Panc1 (cell line): ENCODE measurements around the gene SLC49A3. TPM values are rescaled to one million over a fixed set of nuclear protein-coding genes. Genes with fewer than 3 reads are reported as not detected.

ENCODE experiments used
- ATAC-seq: fragments of 200-7000 bp; cut with Tn5 transposase; 2 replicates; pipeline ENCODE4 v1.9.1; 2020; ENCODE audit warnings: mild to moderate bottlenecking, moderate library complexity
- BruUV-seq: library from RNA; stranded (reverse); fragments of 400-500 nt; replicated peaks from 2 replicates; lab custom pipeline; 2021; lab: Mats Ljungman, UMichigan
- CTCF ChIA-PET: fragments of 300-600 bp; sonication (Branson Sonifier 250); formaldehyde crosslinking; loops from one replicate; lab custom pipeline; 2022; ENCODE audit warnings: antibody characterized with exemption; lab: Charles Lee
- POLR2A ChIA-PET: fragments of 300-600 bp; sonication (Branson Sonifier 250); formaldehyde crosslinking; loops from one replicate; lab custom pipeline; 2022; ENCODE audit warnings: antibody characterized with exemption; lab: Charles Lee
- DNase-seq: peaks from one replicate; pipeline ENCODE4 v3.0.0-alpha.2; 2010; ENCODE audit warnings: low read depth, low spot score
- H3K27ac ChIP-seq: 2 replicates; pipeline ENCODE4 v1.5.1; 2011; ENCODE audit warnings: mild to moderate bottlenecking, low read length, inconsistent platforms
- H3K27me3 ChIP-seq: fragments of 200-500 bp; sonication (Bioruptor generic); 2 replicates; pipeline ENCODE4 v1.6.0; 2014; ENCODE audit warnings: low read length, inconsistent platforms; ENCODE audit not compliant: control insufficient read depth, insufficient read depth
- H3K36me3 ChIP-seq: fragments of 200-500 bp; sonication (Bioruptor generic); 2 replicates; pipeline ENCODE4 v1.5.1; 2014; ENCODE audit warnings: inconsistent platforms, mild to moderate bottlenecking, low read length, moderate library complexity; ENCODE audit not compliant: control insufficient read depth, insufficient read depth
- H3K4me1 ChIP-seq: 2 replicates; pipeline ENCODE4 v1.5.1; 2011; ENCODE audit warnings: inconsistent platforms, mild to moderate bottlenecking, low read length, moderate library complexity; ENCODE audit not compliant: control insufficient read depth, insufficient read depth
- H3K4me3 ChIP-seq, 2 experiments: 2 replicates each; pipeline ENCODE4 v1.5.1; 2011 to 2012; ENCODE audit warnings: low read depth in 2 of 2, low read length in 2 of 2, mild to moderate bottlenecking in 2 of 2, inconsistent platforms in 1 of 2, moderate library complexity in 1 of 2
- H3K9me3 ChIP-seq: fragments of 200-500 bp; sonication (Bioruptor generic); 2 replicates; pipeline ENCODE4 v1.5.1; 2014; ENCODE audit warnings: low read depth, mild to moderate bottlenecking, inconsistent platforms, low read length, moderate library complexity; ENCODE audit not compliant: control insufficient read depth, insufficient read depth
- POLR2AphosphoS5 ChIP-seq: IDR thresholded peaks from 2 replicates; pipeline ENCODE4 v1.6.1; 2012; ENCODE audit warnings: mild to moderate bottlenecking, low read depth, low read length, moderate library complexity
- REST ChIP-seq, 2 experiments: IDR thresholded peaks; 2 replicates each; pipeline ENCODE4 v1.6.1; 2011 to 2012; ENCODE audit warnings: low read depth in 2 of 2, control low read depth in 1 of 2, low read length in 1 of 2, mild to moderate bottlenecking in 1 of 2, moderate library complexity in 1 of 2; ENCODE audit not compliant: insufficient read depth in 1 of 2
- SIN3A ChIP-seq: IDR thresholded peaks from 2 replicates; pipeline ENCODE4 v1.6.1; 2012; ENCODE audit warnings: low read depth, mild to moderate bottlenecking, low read length, moderate library complexity, borderline replicate concordance; ENCODE audit not compliant: insufficient read depth
- TCF7L2 ChIP-seq: IDR thresholded peaks from 2 replicates; pipeline ENCODE4 v1.6.1; 2011; ENCODE audit warnings: mild to moderate bottlenecking, low read depth, low read length, inconsistent platforms
- in situ Hi-C: cut with HindIII; loops from 2 replicates; pipeline ENCODE4 v1.10.0; 2016; ENCODE audit warnings: low sequenced_read_pairs, low pct_unique_long_range_greater_than_20kb
- intact Hi-C: fragments of 100-400 bp; cut with micrococcal nuclease; formaldehyde crosslinking; loops from one replicate; pipeline ENCODE4 v1.10.0; 2022; ENCODE audit not compliant: unreplicated experiment
- total RNA-seq: library from RNA; stranded (reverse); gene quantifications from one replicate; pipeline ENCODE4 v1.2.1, GENCODE V29; 2021; ENCODE audit not compliant: unreplicated experiment
- TF ChIP-seq, protein P1 (sequence below): fragments of 450-650 bp; IDR thresholded peaks from 2 replicates; pipeline ENCODE4 v1.5.1; 2017; ENCODE audit warnings: mild to moderate bottlenecking

SLC49A3 gene
- total RNA-seq, 1 experiment from 2014 or later, result 0.62 TPM

DNA sequence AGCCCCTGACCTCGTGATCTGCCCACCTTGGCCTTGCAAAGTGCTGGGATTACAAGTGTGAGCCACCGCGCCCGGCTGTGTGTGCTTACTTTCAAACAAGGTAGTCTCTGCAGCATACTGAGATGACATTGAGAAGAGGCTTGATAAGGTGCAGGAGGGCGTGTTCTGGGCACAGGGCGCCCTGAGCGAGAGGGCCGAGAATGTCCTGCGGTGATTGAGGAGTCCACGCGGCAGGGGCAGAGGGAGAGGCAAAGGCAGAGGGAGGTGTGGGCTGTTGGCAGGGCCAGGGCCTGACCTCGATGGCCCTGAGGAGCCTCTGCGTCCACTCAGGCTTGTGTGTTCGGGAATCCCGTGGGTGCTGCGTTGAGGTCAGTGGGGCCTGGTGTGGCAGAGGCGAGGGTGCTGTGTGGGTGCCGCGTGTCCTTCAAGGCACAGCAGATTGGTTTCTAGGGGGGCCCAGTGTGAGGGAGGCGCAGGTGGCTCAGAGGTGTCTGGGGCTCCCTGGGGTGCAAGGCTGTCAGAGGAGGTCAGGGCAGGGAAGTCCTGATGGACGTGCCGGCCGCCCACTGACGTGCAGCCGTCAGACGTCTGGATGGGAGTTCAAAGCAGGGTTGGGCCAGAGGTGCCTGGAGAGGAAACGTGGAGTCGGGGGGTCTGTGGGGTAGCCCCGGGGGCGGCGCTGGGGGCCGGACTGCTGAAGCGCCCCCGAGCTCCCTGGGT lies 28.8 kb upstream of the SLC49A3 start:
- no peak for DNase-seq
- Histone ChIP-seq H3K27me3 (no peaks in the 10 kb centered on the region), H3K4me1 (no peaks in the 10 kb centered on the region), H3K36me3 (no peaks in the 10 kb centered on the region), H3K27ac (no peak overlapping the region), H3K9me3 (no peaks in the 10 kb centered on the region), H3K4me3 (no peak overlapping the region)
- no peak for ATAC-seq
- intact Hi-C loops (no loop called here), in situ Hi-C loops (no loop called here)
- TF ChIP-seq SIN3A, result no peak
- no peak for TF ChIP-seq TCF7L2
- no peak for TF ChIP-seq REST (IDR thresholded peaks at IDR 0.05; ENCODE audit: insufficient read depth in 1 of 2, low read depth in 2 of 2, low read length in 1 of 2)
- TF ChIP-seq, protein P1, sequence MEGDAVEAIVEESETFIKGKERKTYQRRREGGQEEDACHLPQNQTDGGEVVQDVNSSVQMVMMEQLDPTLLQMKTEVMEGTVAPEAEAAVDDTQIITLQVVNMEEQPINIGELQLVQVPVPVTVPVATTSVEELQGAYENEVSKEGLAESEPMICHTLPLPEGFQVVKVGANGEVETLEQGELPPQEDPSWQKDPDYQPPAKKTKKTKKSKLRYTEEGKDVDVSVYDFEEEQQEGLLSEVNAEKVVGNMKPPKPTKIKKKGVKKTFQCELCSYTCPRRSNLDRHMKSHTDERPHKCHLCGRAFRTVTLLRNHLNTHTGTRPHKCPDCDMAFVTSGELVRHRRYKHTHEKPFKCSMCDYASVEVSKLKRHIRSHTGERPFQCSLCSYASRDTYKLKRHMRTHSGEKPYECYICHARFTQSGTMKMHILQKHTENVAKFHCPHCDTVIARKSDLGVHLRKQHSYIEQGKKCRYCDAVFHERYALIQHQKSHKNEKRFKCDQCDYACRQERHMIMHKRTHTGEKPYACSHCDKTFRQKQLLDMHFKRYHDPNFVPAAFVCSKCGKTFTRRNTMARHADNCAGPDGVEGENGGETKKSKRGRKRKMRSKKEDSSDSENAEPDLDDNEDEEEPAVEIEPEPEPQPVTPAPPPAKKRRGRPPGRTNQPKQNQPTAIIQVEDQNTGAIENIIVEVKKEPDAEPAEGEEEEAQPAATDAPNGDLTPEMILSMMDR, result no peak
- POLR2A ChIA-PET, result no interaction called here
- no TSS peak for BruUV-seq
- CTCF ChIA-PET, result no interaction called here

DNA sequence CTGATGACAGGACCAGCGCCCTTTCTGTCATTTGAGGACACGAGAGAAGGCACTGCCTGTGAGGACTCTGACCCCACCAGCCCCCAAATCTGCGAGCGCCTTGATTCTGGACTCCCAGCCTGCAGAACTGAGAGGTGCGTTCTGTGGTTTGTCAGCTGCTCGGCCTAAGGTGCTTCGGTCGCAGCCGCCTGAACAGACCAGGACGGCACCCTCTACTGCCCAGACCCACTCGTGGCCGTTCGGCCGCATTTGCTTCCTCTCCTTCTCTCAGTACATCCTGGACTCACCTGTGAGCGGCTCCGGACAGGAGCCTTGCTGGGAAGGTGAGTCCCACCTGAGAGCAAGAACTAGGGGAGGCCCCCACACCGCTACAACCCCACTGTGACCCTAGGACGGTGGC lies 25.1 kb upstream of the SLC49A3 start:
- intact Hi-C loops, result no loop called here
- Histone ChIP-seq H3K4me1 (no peaks in the 10 kb centered on the region), H3K4me3 (no peak overlapping the region), H3K36me3 (no peaks in the 10 kb centered on the region), H3K9me3 (no peaks in the 10 kb centered on the region), H3K27ac (no peak overlapping the region), H3K27me3 (no peaks in the 10 kb centered on the region)
- POLR2A ChIA-PET, result no interaction called here
- in situ Hi-C loops, result no loop called here
- CTCF ChIA-PET, result no interaction called here
- DNase-seq (no peak), ATAC-seq (no peak)
- TF ChIP-seq TCF7L2, result no peak
- TF ChIP-seq, protein P1, result no peak
- TF ChIP-seq POLR2AphosphoS5, result no peak
- TF ChIP-seq REST (IDR thresholded peaks at IDR 0.05; ENCODE audit: insufficient read depth in 1 of 2, low read depth in 2 of 2, low read length in 1 of 2), result no peak
- BruUV-seq, result no TSS peak
